Measurements from ENCODE around the gene EIF4E3.

Gene EIF4E3

GRCh38 chr3:71688121-71688520, 37.1 kb downstream of the EIF4E3 start:
- POLR2A ChIA-PET (ENCODE audit: low non-redundant PET): no interaction called here
- CTCF ChIA-PET: interaction anchor here (0.7 kb wide), 1 partner anchor 21 kb away, joined by 3 read pairs; no protein-coding TSS in a partner anchor
- no peak for TF ChIP-seq CTCF (conservative IDR thresholded peaks at IDR 0.05; ENCODE audit: low read depth)
- no peak overlapping the region for H3K27ac ChIP-seq
- DNase-seq (ENCODE audit: low spot score): no peak

- DNase-seq (ENCODE audit: low spot score): no peak
- TF ChIP-seq CTCF (conservative IDR thresholded peaks at IDR 0.05; ENCODE audit: low read depth): no peak
- POLR2A ChIA-PET (ENCODE audit: low non-redundant PET): no interaction called here
- H3K27ac ChIP-seq: peak overlapping the region; percentile 76
- CTCF ChIA-PET: no interaction called here
Measured at GRCh38 chr3:71685686-71686085, 39.5 kb downstream of the EIF4E3 start.

GRCh38 chr3:71684757-71685386, 40.3 kb downstream of the EIF4E3 start:
- DNase-seq (ENCODE audit: low spot score): peak; percentile 73
- CTCF ChIA-PET: interaction anchor here (0.5 kb wide), 1 partner anchor 149 kb away, joined by 3 read pairs; no protein-coding TSS in a partner anchor

GRCh38 chr3:71684046-71684756, 41.0 kb downstream of the EIF4E3 start:
- H3K27ac ChIP-seq: no peak overlapping the region
- ChIA-PET CTCF (no interaction called here), POLR2A (ENCODE audit: low non-redundant PET) (no interaction called here)
- peak; percentile 8 for DNase-seq (ENCODE audit: low spot score)
- no peak for TF ChIP-seq CTCF (conservative IDR thresholded peaks at IDR 0.05; ENCODE audit: low read depth)

More at GRCh38 chr3:71684757-71685386, 40.3 kb downstream of the EIF4E3 start:
- peak overlapping the region; percentile 76 for H3K27ac ChIP-seq
- POLR2A ChIA-PET (ENCODE audit: low non-redundant PET): no interaction called here
- no peak for TF ChIP-seq CTCF (conservative IDR thresholded peaks at IDR 0.05; ENCODE audit: low read depth)

- TF ChIP-seq CTCF (conservative IDR thresholded peaks at IDR 0.05; ENCODE audit: low read depth): peak; percentile 80
- peak overlapping the region; percentile 73 for H3K27ac ChIP-seq
- ChIA-PET POLR2A (ENCODE audit: low non-redundant PET) (no interaction called here), CTCF (interaction anchor here (0.5 to 1.2 kb wide), 6 partner anchors 26 to 372 kb away, joined by 3 read pairs; no protein-coding TSS in a partner anchor)
- DNase-seq (ENCODE audit: low spot score): peak; percentile 44
Measured at GRCh38 chr3:71681224-71681668, 44.0 kb downstream of the EIF4E3 start.

- CTCF ChIA-PET: interaction anchor here (0.5 to 1.2 kb wide), 2 partner anchors 90 to 196 kb away, joined by 3 read pairs; no protein-coding TSS in a partner anchor
- TF ChIP-seq CTCF (conservative IDR thresholded peaks at IDR 0.05; ENCODE audit: low read depth): no peak
- no peak overlapping the region for H3K27ac ChIP-seq
- POLR2A ChIA-PET (ENCODE audit: low non-redundant PET): no interaction called here
- DNase-seq (ENCODE audit: low spot score): peak; percentile 58
Measured at GRCh38 chr3:71680603-71681002, 44.6 kb downstream of the EIF4E3 start.
